Mucosa of descending colon (tissue), 3 donors: Measurements from ENCODE around the gene ASF1A. TPM values are rescaled to one million over a fixed set of nuclear protein-coding genes. Genes with fewer than 3 reads are reported as not detected.

Source experiments
- ATAC-seq: fragments of 200-7000 bp; cut with Tn5 transposase; one replicate; pipeline ENCODE4 v1.9.1; 2020; ENCODE audit warnings: mild to moderate bottlenecking, moderate library complexity
- DNase-seq, 3 donors: peaks; one replicate each; pipeline ENCODE4 v3.0.0-alpha.2; 2020
- H3K36me3 ChIP-seq: fragments of 200-600 bp; one replicate; pipeline ENCODE4 v1.8.0; 2021; ENCODE audit warnings: low read depth, mild to moderate bottlenecking
- H3K4me1 ChIP-seq: fragments of 200-600 bp; one replicate; pipeline ENCODE4 v1.8.0; 2021; ENCODE audit warnings: low read depth, mild to moderate bottlenecking
- H3K4me3 ChIP-seq: fragments of 200-600 bp; one replicate; pipeline ENCODE4 v1.8.0; 2021; ENCODE audit warnings: mild to moderate bottlenecking
- H3K9me3 ChIP-seq: fragments of 200-600 bp; one replicate; pipeline ENCODE4 v1.8.0; 2021; ENCODE audit warnings: mild to moderate bottlenecking
- intact Hi-C, 2 donors: fragments of 100-400 bp; cut with DNase I in 1 of 2; cut with micrococcal nuclease in 1 of 2; formaldehyde crosslinking; loops; one replicate each; pipeline versions ENCODE4 v1.11.0 to v1.11.1; 2022; cut with DNase I, micrococcal nuclease
- total RNA-seq, 3 donors: library from RNA; stranded (reverse); fragmentation: NEBNext Ultra II Directional in 2 of 3; extraction: Animal tissue kit (Norgen Biotek cat#: 25700) in 2 of 3; gene quantifications; one replicate each; pipeline versions ENCODE4 v1.2.1 to v1.2.4, GENCODE V29; 2021 to 2023
- TF ChIP-seq, protein P1 (sequence below): fragments of 200-600 bp; IDR thresholded peaks from one replicate; pipeline ENCODE4 v1.8.0; 2022; ENCODE audit warnings: antibody characterized with exemption, mild to moderate bottlenecking
- donor health status: DM: no; HTN: no; CAD: no; lungs with moderate emphysema.
- donor health status: DM: no; HTN: no; CAD: no.
- donor health status: DM: no; HTN: yes; CAD: no.

The ASF1A gene
- total RNA-seq, 3 donors from 2014 or later, result 14.3 to 22.2 (median 17.1) TPM

GRCh38 chr6:118914598-118914997 is 20.6 kb downstream of the ASF1A start:
- DNase-seq (no peak), ATAC-seq (no peak)
- TF ChIP-seq, protein P1, sequence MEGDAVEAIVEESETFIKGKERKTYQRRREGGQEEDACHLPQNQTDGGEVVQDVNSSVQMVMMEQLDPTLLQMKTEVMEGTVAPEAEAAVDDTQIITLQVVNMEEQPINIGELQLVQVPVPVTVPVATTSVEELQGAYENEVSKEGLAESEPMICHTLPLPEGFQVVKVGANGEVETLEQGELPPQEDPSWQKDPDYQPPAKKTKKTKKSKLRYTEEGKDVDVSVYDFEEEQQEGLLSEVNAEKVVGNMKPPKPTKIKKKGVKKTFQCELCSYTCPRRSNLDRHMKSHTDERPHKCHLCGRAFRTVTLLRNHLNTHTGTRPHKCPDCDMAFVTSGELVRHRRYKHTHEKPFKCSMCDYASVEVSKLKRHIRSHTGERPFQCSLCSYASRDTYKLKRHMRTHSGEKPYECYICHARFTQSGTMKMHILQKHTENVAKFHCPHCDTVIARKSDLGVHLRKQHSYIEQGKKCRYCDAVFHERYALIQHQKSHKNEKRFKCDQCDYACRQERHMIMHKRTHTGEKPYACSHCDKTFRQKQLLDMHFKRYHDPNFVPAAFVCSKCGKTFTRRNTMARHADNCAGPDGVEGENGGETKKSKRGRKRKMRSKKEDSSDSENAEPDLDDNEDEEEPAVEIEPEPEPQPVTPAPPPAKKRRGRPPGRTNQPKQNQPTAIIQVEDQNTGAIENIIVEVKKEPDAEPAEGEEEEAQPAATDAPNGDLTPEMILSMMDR, result no peak
- no peak overlapping the region for H3K4me3 ChIP-seq
- no peaks in the 10 kb centered on the region for H3K4me1 ChIP-seq
- no peaks in the 10 kb centered on the region for H3K36me3 ChIP-seq
- no peaks in the 10 kb centered on the region for H3K9me3 ChIP-seq
- intact Hi-C loops, result no loop called here

- ATAC-seq (no peak), DNase-seq (no peak)
- Histone ChIP-seq H3K4me3 (no peak overlapping the region), H3K4me1 (no peaks in the 10 kb centered on the region), H3K9me3 (no peaks in the 10 kb centered on the region), H3K36me3 (no peaks in the 10 kb centered on the region)
- intact Hi-C loops, result no loop called here
- TF ChIP-seq, protein P1, result no peak
Measured at GRCh38 chr6:118917546-118918328, 23.8 kb downstream of the ASF1A start.

- Histone ChIP-seq H3K4me3 (no peak overlapping the region), H3K9me3 (no peaks in the 10 kb centered on the region), H3K36me3 (no peaks in the 10 kb centered on the region), H3K4me1 (no peaks in the 10 kb centered on the region)
- no peak for DNase-seq
- TF ChIP-seq, protein P1, result no peak
- intact Hi-C loops, result no loop called here
- ATAC-seq, result no peak
Measured at GRCh38 chr6:118918329-118918725, 24.4 kb downstream of the ASF1A start.

DNA sequence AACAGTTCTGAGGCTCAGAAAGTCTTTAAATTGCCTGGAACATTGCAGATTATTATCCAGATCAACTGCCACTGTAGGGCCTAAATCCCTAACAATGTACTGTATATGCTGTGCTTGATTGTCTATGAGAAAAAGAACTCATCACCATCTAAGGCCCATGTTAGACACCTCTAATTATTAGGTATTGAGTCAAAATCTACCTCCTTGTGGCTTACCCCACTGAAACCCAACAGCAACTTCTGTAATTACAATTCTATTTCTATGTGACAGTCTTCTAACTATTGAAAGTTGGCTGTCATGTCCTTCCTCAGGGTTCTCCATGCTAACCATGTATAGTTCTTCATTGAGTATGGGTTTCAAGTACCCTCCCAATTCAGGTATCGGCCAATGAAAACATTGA is 27.1 kb downstream of the ASF1A start:
- ATAC-seq, result no peak
- intact Hi-C loops, result no loop called here
- no peaks in the 10 kb centered on the region for H3K36me3 ChIP-seq
- H3K4me1 ChIP-seq, result no peaks in the 10 kb centered on the region
- no peak overlapping the region for H3K4me3 ChIP-seq
- TF ChIP-seq, protein P1, result no peak
- DNase-seq, result no peak
- no peaks in the 10 kb centered on the region for H3K9me3 ChIP-seq

- Histone ChIP-seq H3K36me3 (no peaks in the 10 kb centered on the region), H3K4me3 (no peak overlapping the region), H3K9me3 (no peaks in the 10 kb centered on the region), H3K4me1 (no peaks in the 10 kb centered on the region)
- intact Hi-C loops, result no loop called here
- DNase-seq (no peak), ATAC-seq (no peak)
- TF ChIP-seq, protein P1, result no peak
Measured at GRCh38 chr6:118923035-118923434, 29.1 kb downstream of the ASF1A start.
